ENCODE results near the gene LGR6.

GRCh38 chr1:202171292-202172014, 22.1 kb upstream of the LGR6 start:
- TF ChIP-seq POLR2A (IDR thresholded peaks at IDR 0.05) (no peak), POLR2AphosphoS5 (IDR thresholded peaks at IDR 0.05) (no peak), EP300 (IDR thresholded peaks at IDR 0.05) (no peak)
- TF ChIP-seq, protein P1, sequence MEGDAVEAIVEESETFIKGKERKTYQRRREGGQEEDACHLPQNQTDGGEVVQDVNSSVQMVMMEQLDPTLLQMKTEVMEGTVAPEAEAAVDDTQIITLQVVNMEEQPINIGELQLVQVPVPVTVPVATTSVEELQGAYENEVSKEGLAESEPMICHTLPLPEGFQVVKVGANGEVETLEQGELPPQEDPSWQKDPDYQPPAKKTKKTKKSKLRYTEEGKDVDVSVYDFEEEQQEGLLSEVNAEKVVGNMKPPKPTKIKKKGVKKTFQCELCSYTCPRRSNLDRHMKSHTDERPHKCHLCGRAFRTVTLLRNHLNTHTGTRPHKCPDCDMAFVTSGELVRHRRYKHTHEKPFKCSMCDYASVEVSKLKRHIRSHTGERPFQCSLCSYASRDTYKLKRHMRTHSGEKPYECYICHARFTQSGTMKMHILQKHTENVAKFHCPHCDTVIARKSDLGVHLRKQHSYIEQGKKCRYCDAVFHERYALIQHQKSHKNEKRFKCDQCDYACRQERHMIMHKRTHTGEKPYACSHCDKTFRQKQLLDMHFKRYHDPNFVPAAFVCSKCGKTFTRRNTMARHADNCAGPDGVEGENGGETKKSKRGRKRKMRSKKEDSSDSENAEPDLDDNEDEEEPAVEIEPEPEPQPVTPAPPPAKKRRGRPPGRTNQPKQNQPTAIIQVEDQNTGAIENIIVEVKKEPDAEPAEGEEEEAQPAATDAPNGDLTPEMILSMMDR (IDR thresholded peaks at IDR 0.05) = no peak

All from gastroesophageal sphincter (tissue), 3 donors.